A549 (cell line): ENCODE results near the gene MEF2C.
"Not testable (repeated sequence)": the region's sequence is repeated elsewhere in the genome, so short reads cannot be mapped to it uniquely, and the experiment has no call there.

Experiments used
- CHD4 ChIP-seq: fragments of 200-600 bp; sonication (generic); IDR thresholded peaks from 2 replicates; pipeline ENCODE4 v1.6.1; 2016; ENCODE audit warnings: antibody characterized with exemption, mild to moderate bottlenecking, borderline replicate concordance
- EHMT2 ChIP-seq: fragments of 200-600 bp; sonication (generic); IDR thresholded peaks from 2 replicates; pipeline ENCODE4 v1.6.1; 2016; ENCODE audit warnings: antibody characterized with exemption, low read depth, mild to moderate bottlenecking, moderate library complexity
- EP300 ChIP-seq, 2 experiments: fragments of >200 bp; sonication (Bioruptor Twin); formaldehyde crosslinking; IDR thresholded peaks; 2 replicates in 1 of 2; 3 replicates in 1 of 2; pipeline ENCODE4 v1.6.1; 2016 to 2017
- FOSB ChIP-seq: fragments of 250-450 bp; sonication (Bioruptor Pico); IDR thresholded peaks from 2 replicates; pipeline ENCODE4 v1.5.0; 2020; ENCODE audit warnings: mild to moderate bottlenecking, moderate library complexity
- RCOR1 ChIP-seq: fragments of 150-350 bp; IDR thresholded peaks from 2 replicates; pipeline ENCODE4 v1.6.1; 2014; ENCODE audit warnings: antibody characterized with exemption, low read length, low read depth
- TF ChIP-seq, protein P1 (sequence below): fragments of >200 bp; sonication (Bioruptor Twin); formaldehyde crosslinking; IDR thresholded peaks from 3 replicates; pipeline ENCODE4 v1.5.1; 2016
- TF ChIP-seq, protein P2 (sequence below): IDR thresholded peaks from 2 replicates; pipeline ENCODE4 v1.6.1; 2012

DNA sequence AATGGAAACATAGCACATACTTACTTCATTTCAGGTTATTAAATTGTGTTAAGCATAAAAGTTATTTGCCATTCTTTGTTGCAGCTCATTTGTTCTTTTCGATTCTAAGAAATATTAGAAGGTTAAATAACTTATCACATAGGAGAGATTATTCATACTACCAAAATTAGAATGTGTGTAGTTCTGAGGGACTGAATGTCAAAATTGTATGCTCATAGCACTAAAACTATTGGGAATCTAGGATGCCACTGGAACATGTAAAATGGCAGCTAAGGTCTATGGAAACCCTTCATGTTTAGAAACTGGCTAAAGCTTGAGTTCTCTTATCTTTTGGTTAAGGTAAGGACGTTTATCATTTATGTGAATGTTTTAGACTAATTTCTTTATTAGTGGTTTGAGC lies 21.5 kb upstream of the MEF2C start:
- TF ChIP-seq EP300 (IDR thresholded peaks at IDR 0.05); EHMT2; RCOR1; CHD4; FOSB (CRISPR knock-in tag): not testable (repeated sequence)
- TF ChIP-seq, protein P1, sequence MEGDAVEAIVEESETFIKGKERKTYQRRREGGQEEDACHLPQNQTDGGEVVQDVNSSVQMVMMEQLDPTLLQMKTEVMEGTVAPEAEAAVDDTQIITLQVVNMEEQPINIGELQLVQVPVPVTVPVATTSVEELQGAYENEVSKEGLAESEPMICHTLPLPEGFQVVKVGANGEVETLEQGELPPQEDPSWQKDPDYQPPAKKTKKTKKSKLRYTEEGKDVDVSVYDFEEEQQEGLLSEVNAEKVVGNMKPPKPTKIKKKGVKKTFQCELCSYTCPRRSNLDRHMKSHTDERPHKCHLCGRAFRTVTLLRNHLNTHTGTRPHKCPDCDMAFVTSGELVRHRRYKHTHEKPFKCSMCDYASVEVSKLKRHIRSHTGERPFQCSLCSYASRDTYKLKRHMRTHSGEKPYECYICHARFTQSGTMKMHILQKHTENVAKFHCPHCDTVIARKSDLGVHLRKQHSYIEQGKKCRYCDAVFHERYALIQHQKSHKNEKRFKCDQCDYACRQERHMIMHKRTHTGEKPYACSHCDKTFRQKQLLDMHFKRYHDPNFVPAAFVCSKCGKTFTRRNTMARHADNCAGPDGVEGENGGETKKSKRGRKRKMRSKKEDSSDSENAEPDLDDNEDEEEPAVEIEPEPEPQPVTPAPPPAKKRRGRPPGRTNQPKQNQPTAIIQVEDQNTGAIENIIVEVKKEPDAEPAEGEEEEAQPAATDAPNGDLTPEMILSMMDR = not testable (repeated sequence)
- TF ChIP-seq, protein P2, sequence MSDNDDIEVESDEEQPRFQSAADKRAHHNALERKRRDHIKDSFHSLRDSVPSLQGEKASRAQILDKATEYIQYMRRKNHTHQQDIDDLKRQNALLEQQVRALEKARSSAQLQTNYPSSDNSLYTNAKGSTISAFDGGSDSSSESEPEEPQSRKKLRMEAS = not testable (repeated sequence)
